ENCODE data around the gene DDI2. TPM values are rescaled to one million over a fixed set of nuclear protein-coding genes. Genes with fewer than 3 reads are reported as not detected.

DDI2 gene
- total and polyA plus RNA-seq, 4 donors: 9.5 to 72.5 (median 42.0) TPM

DNA sequence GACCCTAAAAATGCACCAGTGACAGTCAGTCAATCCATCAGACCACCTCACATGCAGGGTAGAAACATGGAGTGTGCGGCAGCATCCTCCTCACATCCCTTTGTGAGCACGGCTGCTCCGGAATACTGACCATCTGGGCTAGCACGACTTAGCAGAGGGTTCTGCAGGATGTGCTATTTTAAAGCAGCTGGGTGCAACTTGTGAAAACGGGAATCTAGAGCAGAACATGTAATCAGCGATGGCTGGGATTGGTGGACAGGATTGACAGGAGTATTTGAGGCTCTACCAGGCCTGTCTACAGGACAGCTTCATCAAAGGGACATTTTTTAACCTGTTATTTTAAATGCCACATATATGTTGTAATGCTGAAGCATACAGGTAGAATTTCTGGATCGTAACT, 50.1 kb downstream of the DDI2 start:
- Histone ChIP-seq H3K9me3 (ENCODE audit: control insufficient read depth in 4 of 4, low read length in 3 of 4) (no peaks in the 10 kb centered on the region), H3K4me1 (ENCODE audit: control insufficient read depth in 4 of 4, insufficient read depth in 4 of 4, low read length in 3 of 4) (peaks cover 2 to 6% (median 4%) of the 10 kb centered on the region in 4 donors), H3K36me3 (ENCODE audit: control insufficient read depth in 4 of 4, insufficient read depth in 3 of 4, low read depth in 1 of 4, low read length in 3 of 4) (peaks cover 0 to 3% (median under 1%) of the 10 kb centered on the region in 4 donors), H3K9ac (ENCODE audit: low read depth in 1 of 2, low read length in 2 of 2) (no peak overlapping the region), H3K27me3 (ENCODE audit: control insufficient read depth in 4 of 4, insufficient read depth in 4 of 4, low read length in 3 of 4) (no peaks in the 10 kb centered on the region), H3K4me3 (ENCODE audit: low read depth in 1 of 3, low read length in 3 of 3) (no peak overlapping the region), H3K27ac (ENCODE audit: low read depth in 1 of 2, low read length in 2 of 2) (no peak overlapping the region)
- TF ChIP-seq JUND (IDR thresholded peaks at IDR 0.05): no peak
- TF ChIP-seq HNF4G (IDR thresholded peaks at IDR 0.05): no peak
- TF ChIP-seq HNF4A (conservative IDR thresholded peaks at IDR 0.05): no peak
- TF ChIP-seq REST (IDR thresholded peaks at IDR 0.05): no peak
- TF ChIP-seq TAF1 (conservative IDR thresholded peaks at IDR 0.05): no peak
- TF ChIP-seq RAD21 (IDR thresholded peaks at IDR 0.05): no peak
- TF ChIP-seq EGR1 (IDR thresholded peaks at IDR 0.05; ENCODE audit: low read depth in 2 of 2): no peak
- TF ChIP-seq FOXA1 (IDR thresholded peaks at IDR 0.05): no peak
- WGBS: 86% methylated on average over 7 of the region's 7 CpGs
- no peak for DNase-seq (ENCODE audit: low spot score)

GRCh38 chr1:15668089-15668754, 51.0 kb downstream of the DDI2 start:
- TF ChIP-seq RXRA (IDR thresholded peaks at IDR 0.05) (no peak), HNF4A (conservative IDR thresholded peaks at IDR 0.05) (peak in 1 of 2 donors; percentile 51)
- Histone ChIP-seq H3K9me3 (ENCODE audit: control insufficient read depth in 4 of 4, low read length in 3 of 4) (no peaks in the 10 kb centered on the region), H3K4me1 (ENCODE audit: control insufficient read depth in 4 of 4, insufficient read depth in 4 of 4, low read length in 3 of 4) (peaks cover 2 to 6% (median 4%) of the 10 kb centered on the region in 4 donors), H3K36me3 (ENCODE audit: control insufficient read depth in 4 of 4, insufficient read depth in 3 of 4, low read depth in 1 of 4, low read length in 3 of 4) (no peaks in the 10 kb centered on the region), H3K27me3 (ENCODE audit: control insufficient read depth in 4 of 4, insufficient read depth in 4 of 4, low read length in 3 of 4) (no peaks in the 10 kb centered on the region), H3K27ac (ENCODE audit: low read depth in 1 of 2, low read length in 2 of 2) (no peak overlapping the region), H3K4me3 (ENCODE audit: low read depth in 1 of 3, low read length in 3 of 3) (no peak overlapping the region), H3K9ac (ENCODE audit: low read depth in 1 of 2, low read length in 2 of 2) (no peak overlapping the region)
- no peak for DNase-seq (ENCODE audit: low spot score)
- WGBS: 62% methylated on average over 5 of the region's 5 CpGs

GRCh38 chr1:15669074-15669473, 51.8 kb downstream of the DDI2 start:
- Histone ChIP-seq H3K4me1 (ENCODE audit: control insufficient read depth in 4 of 4, insufficient read depth in 4 of 4, low read length in 3 of 4) (peaks cover 2 to 6% (median 4%) of the 10 kb centered on the region in 4 donors), H3K27me3 (ENCODE audit: control insufficient read depth in 4 of 4, insufficient read depth in 4 of 4, low read length in 3 of 4) (no peaks in the 10 kb centered on the region), H3K27ac (ENCODE audit: low read depth in 1 of 2, low read length in 2 of 2) (no peak overlapping the region), H3K9ac (ENCODE audit: low read depth in 1 of 2, low read length in 2 of 2) (no peak overlapping the region), H3K9me3 (ENCODE audit: control insufficient read depth in 4 of 4, low read length in 3 of 4) (no peaks in the 10 kb centered on the region), H3K4me3 (ENCODE audit: low read depth in 1 of 3, low read length in 3 of 3) (no peak overlapping the region), H3K36me3 (ENCODE audit: control insufficient read depth in 4 of 4, insufficient read depth in 3 of 4, low read depth in 1 of 4, low read length in 3 of 4) (no peaks in the 10 kb centered on the region)
- WGBS: 97% methylated on average over 10 of the region's 10 CpGs
- TF ChIP-seq, protein P1, sequence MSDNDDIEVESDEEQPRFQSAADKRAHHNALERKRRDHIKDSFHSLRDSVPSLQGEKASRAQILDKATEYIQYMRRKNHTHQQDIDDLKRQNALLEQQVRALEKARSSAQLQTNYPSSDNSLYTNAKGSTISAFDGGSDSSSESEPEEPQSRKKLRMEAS (IDR thresholded peaks at IDR 0.05): no peak
- TF ChIP-seq RAD21 (IDR thresholded peaks at IDR 0.05): no peak
- TF ChIP-seq FOXA1 (IDR thresholded peaks at IDR 0.05): no peak
- no peak for TF ChIP-seq HNF4G (IDR thresholded peaks at IDR 0.05)
- no peak for TF ChIP-seq JUND (IDR thresholded peaks at IDR 0.05)
- DNase-seq (ENCODE audit: low spot score): no peak
